B cell (primary cell): ENCODE measurements around the gene RRP36.

Experiments
- CTCF ChIP-seq: fragments of 200-600 bp; IDR thresholded peaks from one replicate; pipeline ENCODE4 v1.8.0; 2022; ENCODE audit warnings: antibody characterized with exemption, mild to moderate bottlenecking
- EZH2 ChIP-seq: IDR thresholded peaks from 2 replicates; pipeline ENCODE4 v1.6.1; 2012; ENCODE audit warnings: borderline replicate concordance, low read depth, mild to moderate bottlenecking, moderate library complexity, low read length; ENCODE audit not compliant: insufficient read depth, poor library complexity, severe bottlenecking

GRCh38 chr6:43076464-43077332, 55.3 kb downstream of the RRP36 start:
- TF ChIP-seq CTCF (no peak), EZH2 (no peak)
